COLO668 (cell line): ENCODE results near the gene VWA8.

Experiments used
- DNase-seq: peaks from one replicate; lab custom pipeline; 2025; ENCODE audit not compliant: unreplicated experiment; lab: John Stamatoyannopoulos, UW

Gene VWA8

DNA sequence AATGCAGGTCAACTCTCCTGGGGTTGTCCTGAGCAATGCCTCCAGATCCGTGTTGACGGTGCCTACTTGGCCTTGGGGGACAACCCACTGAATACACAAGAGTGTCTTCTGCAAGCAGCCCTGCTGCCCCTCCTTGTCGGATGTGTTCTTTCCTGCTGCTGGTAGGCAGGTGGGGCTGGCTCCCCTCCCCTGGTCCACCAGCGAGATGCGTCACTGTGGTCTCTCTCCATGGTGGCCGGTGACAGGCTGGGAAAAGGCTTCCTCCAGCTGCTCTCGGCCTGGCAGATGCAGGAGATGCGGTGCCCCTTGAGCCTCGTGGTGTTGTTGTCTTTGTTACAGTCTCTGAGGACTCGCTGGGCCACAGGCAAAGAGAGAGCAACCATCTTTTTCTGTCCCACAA is 418.6 kb downstream of the VWA8 start:
- no peak for DNase-seq

DNA sequence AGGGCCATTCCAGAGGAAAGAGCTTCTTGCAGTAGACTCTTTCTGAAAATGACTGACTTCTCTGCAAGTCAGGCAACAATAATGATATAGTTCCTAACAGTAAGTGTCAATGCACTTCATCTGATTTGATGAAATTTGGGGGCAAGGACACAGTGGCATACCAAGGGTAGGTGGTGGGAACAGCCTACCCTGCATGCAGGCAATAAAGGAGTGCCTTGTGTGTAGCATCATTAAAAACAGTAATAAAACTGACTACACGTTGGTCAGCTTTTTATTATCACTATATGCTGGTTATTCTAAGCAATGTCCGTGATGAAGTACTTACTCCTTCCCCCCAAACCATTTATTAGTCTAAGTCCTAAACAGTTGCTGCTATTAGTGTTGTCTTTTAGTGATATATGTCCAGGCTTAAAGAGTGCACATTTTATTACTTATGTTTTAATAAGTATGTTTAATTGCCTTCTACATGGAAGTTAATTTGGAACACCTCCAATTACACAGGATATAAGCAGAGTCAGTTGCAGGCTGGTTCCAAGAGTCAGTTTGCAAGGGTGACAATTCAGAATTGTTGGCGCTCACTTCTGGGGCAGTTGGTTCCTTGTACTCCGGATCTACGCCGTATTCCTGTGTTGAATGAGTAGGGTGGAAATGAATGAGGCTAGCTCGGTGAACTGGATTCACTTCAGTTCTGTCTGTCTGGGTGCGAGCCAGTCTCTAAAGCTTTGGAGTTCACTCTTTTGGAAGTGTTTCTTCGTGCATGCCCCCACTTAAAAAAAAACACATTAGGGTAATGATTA is 419.6 kb downstream of the VWA8 start:
- no peak for DNase-seq

DNA sequence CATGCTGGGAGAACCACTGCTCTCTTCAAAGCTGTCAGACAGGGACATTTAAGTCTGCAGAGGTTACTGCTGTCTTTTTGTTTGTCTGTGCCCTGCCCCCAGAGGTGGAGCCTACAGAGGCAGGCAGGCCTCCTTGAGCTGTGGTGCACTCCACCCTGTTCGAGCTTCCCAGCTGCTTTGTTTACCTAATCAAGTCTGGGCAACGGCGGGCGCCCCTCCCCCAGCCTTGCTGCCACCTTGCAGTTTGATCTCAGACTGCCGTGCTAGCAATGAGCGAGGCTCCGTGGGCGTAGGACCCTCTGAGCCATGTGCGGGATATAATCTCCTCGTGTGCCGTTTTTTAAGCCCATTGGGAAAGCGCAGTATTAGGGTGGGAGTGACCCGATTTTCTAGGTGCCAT is 420.7 kb downstream of the VWA8 start:
- DNase-seq = peak; percentile 61

DNA sequence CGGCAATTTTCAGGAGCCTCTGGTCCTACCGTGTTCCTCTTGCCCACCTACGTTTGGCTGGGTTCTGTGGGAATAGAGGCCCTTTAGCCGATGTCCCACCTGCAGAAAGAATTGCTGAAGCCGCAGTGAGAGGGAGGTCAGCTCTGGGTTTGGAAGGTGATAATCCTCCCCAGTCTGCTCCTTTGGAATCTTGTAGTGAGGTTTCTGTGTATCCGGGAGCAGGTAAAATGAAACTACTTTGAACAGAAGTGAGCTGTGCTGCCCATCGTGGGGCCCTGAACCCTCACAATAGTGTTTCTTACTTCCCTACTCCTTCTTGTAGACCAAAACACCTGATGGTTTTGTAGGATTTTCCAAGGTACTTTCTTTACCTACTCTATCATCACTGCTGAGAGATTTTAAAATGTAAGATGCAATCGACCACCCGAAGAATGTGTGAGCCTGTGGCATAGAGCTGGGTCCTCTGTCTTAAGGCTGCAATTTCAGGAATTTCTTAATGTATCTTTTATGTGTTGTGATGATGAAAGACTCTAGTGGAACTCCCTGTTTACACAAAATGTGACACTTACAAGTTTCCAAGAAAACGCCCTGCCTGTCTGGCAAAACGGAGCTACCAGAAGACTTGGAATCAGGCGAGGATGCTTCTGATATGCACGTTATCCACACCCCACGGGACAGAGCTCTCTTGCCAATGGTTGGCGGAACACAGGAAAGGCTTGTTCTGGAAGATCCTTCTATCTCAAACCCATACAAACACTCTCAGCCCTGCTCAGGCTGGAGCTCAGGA is 427.4 kb downstream of the VWA8 start:
- no peak for DNase-seq

DNA sequence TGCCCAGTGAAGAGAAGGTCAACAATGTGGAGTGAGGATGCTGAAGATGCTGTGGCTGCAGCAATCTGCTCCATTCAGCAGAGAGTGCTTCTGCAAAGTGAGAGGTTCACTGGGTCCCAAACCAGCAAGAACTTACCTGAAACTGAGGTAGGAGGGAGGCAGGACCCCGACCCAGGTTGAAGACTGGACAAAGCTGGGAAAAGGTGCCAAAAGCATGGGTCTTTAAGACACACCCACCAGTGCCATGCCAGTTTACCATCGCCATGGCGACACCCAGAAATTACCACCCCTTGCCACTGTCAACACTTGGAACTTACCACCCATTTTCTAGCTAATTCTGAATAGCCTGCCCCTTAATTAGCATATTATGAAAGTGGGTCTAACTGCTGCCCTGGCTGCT is 432.9 kb downstream of the VWA8 start:
- DNase-seq = no peak

DNA sequence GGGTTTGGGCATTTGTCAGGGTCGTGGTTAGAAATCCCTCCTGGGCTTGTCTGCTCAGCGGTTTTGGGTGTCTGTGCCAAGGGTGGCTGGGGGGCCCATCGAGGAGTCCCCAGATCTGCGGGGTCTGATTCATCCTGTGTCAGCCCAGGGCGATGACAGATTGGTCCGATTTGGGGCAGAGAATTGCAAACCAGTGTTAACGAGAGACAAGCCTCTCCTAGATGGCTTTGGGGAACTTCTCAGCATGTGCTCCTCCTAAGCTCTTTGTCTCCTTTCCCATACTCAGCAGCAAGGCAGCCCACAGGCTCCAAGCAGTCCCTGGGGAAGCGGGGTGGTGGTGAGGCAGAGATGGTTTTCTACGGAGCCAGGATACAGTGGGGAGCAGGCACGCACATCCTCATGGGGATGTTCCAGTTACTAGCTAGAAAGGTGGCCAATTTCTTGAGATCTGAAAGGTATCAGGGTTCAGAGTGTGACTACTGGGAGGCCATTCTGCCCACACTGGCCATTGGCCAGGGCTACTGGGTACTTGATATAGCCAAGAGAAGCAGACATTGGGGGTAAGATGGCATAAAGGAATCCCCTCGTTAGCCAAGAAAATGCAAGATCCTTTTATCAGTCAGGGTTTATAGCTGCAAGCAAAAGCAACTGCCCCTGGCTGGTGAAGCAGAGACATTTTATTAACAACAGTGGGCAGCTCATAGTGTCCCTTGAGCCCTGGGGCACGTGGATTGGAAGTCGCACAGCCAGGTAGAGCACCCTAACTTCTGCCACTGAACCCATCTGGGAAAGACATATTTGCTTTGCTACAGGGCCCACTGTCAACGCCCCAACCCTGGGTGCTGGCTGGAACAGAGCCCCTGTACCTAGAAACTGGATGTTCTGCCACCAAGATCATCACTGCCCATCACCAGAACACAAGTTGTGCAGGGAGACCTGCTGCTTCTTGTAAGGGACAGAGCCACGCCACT is 440.0 kb downstream of the VWA8 start:
- DNase-seq = no peak

DNA sequence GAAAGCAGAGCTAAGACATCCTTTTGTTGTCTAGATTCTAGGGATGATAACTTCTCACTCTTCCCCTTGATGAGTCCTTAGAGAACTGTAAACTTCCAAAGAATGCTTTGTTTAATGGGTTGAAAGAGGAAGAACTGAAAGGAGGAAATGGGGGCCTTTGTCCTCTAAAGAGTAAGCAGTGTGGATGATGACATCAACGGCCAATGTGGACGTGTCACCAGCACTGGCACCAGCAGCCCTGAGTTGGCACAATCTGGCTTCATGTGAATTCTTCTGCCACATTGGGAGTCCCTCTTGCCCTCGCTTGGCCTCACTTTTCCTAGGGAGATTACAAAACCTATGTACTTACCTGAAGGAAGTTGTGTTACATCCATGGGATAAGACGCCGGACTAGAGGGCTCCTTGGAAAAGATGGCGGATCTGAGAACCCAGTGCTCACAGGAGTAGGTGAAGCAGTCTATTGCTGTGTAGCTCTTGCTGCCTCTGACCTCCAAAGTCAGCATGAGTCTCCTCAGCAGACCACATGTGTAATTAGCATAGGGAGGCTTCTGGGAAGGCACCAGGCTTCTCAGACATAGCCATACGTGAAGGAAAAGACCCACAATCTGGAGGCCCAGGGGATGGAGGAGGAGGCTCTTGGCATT is 440.8 kb downstream of the VWA8 start:
- DNase-seq = no peak
